WERI-Rb-1 (cell line): Measurements from ENCODE around the gene OPN4.

Experiments
- DNase-seq: peaks from one replicate; pipeline ENCODE4 v3.0.0-alpha.2; 2020
- H3K27ac ChIP-seq: fragments of 250-450 bp; sonication (Bioruptor Pico); 2 replicates; pipeline ENCODE4 v1.5.1; 2020; ENCODE audit warnings: mild to moderate bottlenecking, moderate library complexity
- H3K27me3 ChIP-seq: fragments of 250-450 bp; sonication (Bioruptor Pico); 2 replicates; pipeline ENCODE4 v1.5.1; 2021; ENCODE audit warnings: mild to moderate bottlenecking, low read depth, moderate library complexity; ENCODE audit not compliant: insufficient read depth, severe bottlenecking
- H3K36me3 ChIP-seq: fragments of 250-450 bp; sonication (Bioruptor Pico); 2 replicates; pipeline ENCODE4 v1.5.1; 2020; ENCODE audit warnings: mild to moderate bottlenecking, moderate library complexity
- H3K4me3 ChIP-seq: 2 replicates; pipeline ENCODE4 v1.5.1; 2011; ENCODE audit warnings: low read depth, mild to moderate bottlenecking, control low read depth, low read length
- H3K9me3 ChIP-seq: fragments of 250-450 bp; sonication (Bioruptor Pico); 2 replicates; pipeline ENCODE4 v1.5.1; 2021; ENCODE audit warnings: mild to moderate bottlenecking, moderate library complexity; ENCODE audit not compliant: severe bottlenecking
- CTCF ChIP-seq: IDR thresholded peaks from 2 replicates; pipeline ENCODE4 v1.5.1; 2011; ENCODE audit warnings: low read depth, mild to moderate bottlenecking, control low read depth, inconsistent platforms, low read length

Gene OPN4

GRCh38 chr10:86658261-86658741 is 4.0 kb downstream of the OPN4 start:
- no peak overlapping the region for H3K4me3 ChIP-seq
- TF ChIP-seq CTCF = no peak
- no peaks in the 10 kb centered on the region for H3K27me3 ChIP-seq
- no peaks in the 10 kb centered on the region for H3K9me3 ChIP-seq
- DNase-seq = no peak
- no peak overlapping the region for H3K27ac ChIP-seq
- H3K36me3 ChIP-seq = no peaks in the 10 kb centered on the region

- Histone ChIP-seq H3K27ac (no peak overlapping the region), H3K4me3 (no peak overlapping the region), H3K36me3 (no peaks in the 10 kb centered on the region), H3K27me3 (no peaks in the 10 kb centered on the region), H3K9me3 (no peaks in the 10 kb centered on the region)
- DNase-seq = no peak
- TF ChIP-seq CTCF = no peak
These were observed 4.4 kb downstream of the OPN4 start for GRCh38 chr10:86658751-86659150.

- TF ChIP-seq CTCF = no peak
- no peak for DNase-seq
- Histone ChIP-seq H3K4me3 (no peak overlapping the region), H3K27ac (no peak overlapping the region), H3K27me3 (no peaks in the 10 kb centered on the region), H3K9me3 (no peaks in the 10 kb centered on the region), H3K36me3 (no peaks in the 10 kb centered on the region)
These were observed 4.9 kb downstream of the OPN4 start for GRCh38 chr10:86659161-86659691.

GRCh38 chr10:86659721-86660453 is 5.5 kb downstream of the OPN4 start:
- no peaks in the 10 kb centered on the region for H3K36me3 ChIP-seq
- H3K27me3 ChIP-seq = no peaks in the 10 kb centered on the region
- H3K4me3 ChIP-seq = no peak overlapping the region
- H3K9me3 ChIP-seq = no peaks in the 10 kb centered on the region
- peak; percentile 3 for DNase-seq
- no peak overlapping the region for H3K27ac ChIP-seq
- TF ChIP-seq CTCF = no peak

- H3K27ac ChIP-seq = no peak overlapping the region
- H3K4me3 ChIP-seq = no peak overlapping the region
- DNase-seq = no peak
- TF ChIP-seq CTCF = no peak
- no peaks in the 10 kb centered on the region for H3K9me3 ChIP-seq
- no peaks in the 10 kb centered on the region for H3K36me3 ChIP-seq
- no peaks in the 10 kb centered on the region for H3K27me3 ChIP-seq
These were observed 7.0 kb downstream of the OPN4 start for GRCh38 chr10:86661161-86662025.
